H9 (cell line): ENCODE measurements around the gene USP34. TPM values are rescaled to one million over a fixed set of nuclear protein-coding genes. Genes with fewer than 3 reads are reported as not detected.

ENCODE experiments used
- DNase-seq: peaks from one replicate; pipeline ENCODE4 v3.0.0-alpha.2; 2017
- H2AFZ ChIP-seq: one replicate; pipeline ENCODE4 v1.6.1; 2013; ENCODE audit warnings: mild to moderate bottlenecking, low read length, control low read depth, moderate library complexity
- H2AK5ac ChIP-seq: 2 replicates; pipeline ENCODE4 v1.6.1; 2013; ENCODE audit warnings: low read length, control low read depth, mixed read lengths; ENCODE audit not compliant: insufficient read length
- H2BK120ac ChIP-seq: one replicate; pipeline ENCODE4 v1.6.1; 2013; ENCODE audit warnings: low read depth, mild to moderate bottlenecking, low read length, control low read depth, inconsistent platforms; ENCODE audit not compliant: poor library complexity, severe bottlenecking
- H2BK12ac ChIP-seq: 2 replicates; pipeline ENCODE4 v1.6.1; 2013; ENCODE audit warnings: low read length, control low read depth, mixed read lengths, low read depth; ENCODE audit not compliant: insufficient read length
- H2BK15ac ChIP-seq: 2 replicates; pipeline ENCODE4 v1.6.1; 2013; ENCODE audit warnings: low read depth, low read length, control low read depth
- H2BK20ac ChIP-seq: one replicate; pipeline ENCODE4 v1.6.1; 2013; ENCODE audit warnings: low read depth, mild to moderate bottlenecking, low read length, control low read depth, inconsistent platforms; ENCODE audit not compliant: poor library complexity, severe bottlenecking
- H2BK5ac ChIP-seq: 2 replicates; pipeline ENCODE4 v1.6.1; 2013; ENCODE audit warnings: low read length, control low read depth, mixed read lengths; ENCODE audit not compliant: insufficient read length
- H3K14ac ChIP-seq: 2 replicates; pipeline ENCODE4 v1.6.1; 2013; ENCODE audit warnings: low read length, control low read depth; ENCODE audit not compliant: insufficient read depth
- H3K18ac ChIP-seq: 2 replicates; pipeline ENCODE4 v1.6.1; 2013; ENCODE audit warnings: low read depth, mild to moderate bottlenecking, mixed read lengths, low read length, control low read depth; ENCODE audit not compliant: insufficient read length
- H3K23ac ChIP-seq: 2 replicates; pipeline ENCODE4 v1.6.1; 2013; ENCODE audit warnings: low read length, control low read depth, mixed read lengths, low read depth; ENCODE audit not compliant: insufficient read length
- H3K23me2 ChIP-seq: 2 replicates; pipeline ENCODE4 v1.6.1; 2013; ENCODE audit warnings: low read depth, mild to moderate bottlenecking, mixed read lengths, low read length, control low read depth; ENCODE audit not compliant: insufficient read length, poor library complexity, severe bottlenecking
- H3K27ac ChIP-seq: 2 replicates; pipeline ENCODE4 v1.5.1; 2013; ENCODE audit warnings: low read length, control low read depth, mixed read lengths, low read depth; ENCODE audit not compliant: insufficient read length
- H3K27me3 ChIP-seq: 2 replicates; pipeline ENCODE4 v1.6.1; 2013; ENCODE audit warnings: low read length, control low read depth, inconsistent platforms; ENCODE audit not compliant: insufficient read depth
- H3K4ac ChIP-seq: 2 replicates; pipeline ENCODE4 v1.6.1; 2013; ENCODE audit warnings: low read depth, mild to moderate bottlenecking, control low read depth, inconsistent platforms, low read length, moderate library complexity
- H3K4me1 ChIP-seq: 2 replicates; pipeline ENCODE4 v1.6.1; 2013; ENCODE audit warnings: low read length, control low read depth, inconsistent platforms; ENCODE audit not compliant: insufficient read depth
- H3K4me2 ChIP-seq: 2 replicates; pipeline ENCODE4 v1.6.1; 2013; ENCODE audit warnings: low read length, control low read depth, mixed read lengths; ENCODE audit not compliant: insufficient read length, insufficient read depth
- H3K56ac ChIP-seq: 2 replicates; pipeline ENCODE4 v1.6.1; 2013; ENCODE audit warnings: low read depth, mild to moderate bottlenecking, mixed read lengths, low read length, control low read depth; ENCODE audit not compliant: insufficient read length
- H3K79me1 ChIP-seq: 2 replicates; pipeline ENCODE4 v1.6.1; 2013; ENCODE audit warnings: low read depth, mild to moderate bottlenecking, moderate library complexity, low read length, control low read depth, inconsistent platforms; ENCODE audit not compliant: insufficient read depth, poor library complexity, severe bottlenecking
- H3K79me2 ChIP-seq: 2 replicates; pipeline ENCODE4 v1.6.1; 2013; ENCODE audit warnings: low read length, control low read depth, inconsistent platforms; ENCODE audit not compliant: insufficient read depth
- H3K9ac ChIP-seq: 2 replicates; pipeline ENCODE4 v1.6.1; 2013; ENCODE audit warnings: low read length, control low read depth, mixed read lengths; ENCODE audit not compliant: insufficient read length; ENCODE audit errors: extremely low read depth
- H3K9me3 ChIP-seq: one replicate; pipeline ENCODE4 v1.6.1; 2013; ENCODE audit warnings: low read depth, low read length, inconsistent platforms; ENCODE audit not compliant: control insufficient read depth
- H3T11ph ChIP-seq: one replicate; pipeline ENCODE4 v1.6.1; 2013; ENCODE audit warnings: mild to moderate bottlenecking, low read length, control low read depth, inconsistent platforms
- H4K20me1 ChIP-seq: one replicate; pipeline ENCODE4 v1.6.1; 2013; ENCODE audit not compliant: control insufficient read depth, insufficient read length, insufficient read depth
- H4K5ac ChIP-seq: 2 replicates; pipeline ENCODE4 v1.6.1; 2013; ENCODE audit warnings: low read depth, mild to moderate bottlenecking, mixed read lengths, low read length, control low read depth; ENCODE audit not compliant: insufficient read length
- H4K8ac ChIP-seq: replicated peaks from 2 replicates; pipeline ENCODE4 v1.6.1; 2013; ENCODE audit warnings: low read length, control low read depth, mixed read lengths, low read depth; ENCODE audit not compliant: insufficient read length
- H4K91ac ChIP-seq: 2 replicates; pipeline ENCODE4 v1.6.1; 2013; ENCODE audit warnings: low read depth, mild to moderate bottlenecking, moderate library complexity, mixed read lengths, low read length, control low read depth; ENCODE audit not compliant: insufficient read length
- H3K27ac Mint-ChIP-seq, 3 experiments: 2 replicates in 2 of 3; 3 replicates in 1 of 3; pipeline ENCODE4 v1.8.0; 2020 to 2021; ENCODE audit warnings: mixed read lengths in 3 of 3, mild to moderate bottlenecking in 1 of 3, moderate library complexity in 1 of 3
- H3K27me3 Mint-ChIP-seq: 2 replicates; pipeline ENCODE4 v1.8.0; 2021; ENCODE audit warnings: low read depth, mild to moderate bottlenecking, moderate library complexity, mixed read lengths
- H3K36me3 Mint-ChIP-seq, 3 experiments: 2 replicates in 2 of 3; 3 replicates in 1 of 3; pipeline ENCODE4 v1.8.0; 2020 to 2021; ENCODE audit warnings: low read depth in 3 of 3, mixed read lengths in 3 of 3; ENCODE audit not compliant: insufficient read depth in 1 of 3
- H3K4me1 Mint-ChIP-seq, 2 experiments: 2 replicates each; pipeline ENCODE4 v1.8.0; 2020; ENCODE audit warnings: mixed read lengths in 2 of 2
- H3K4me3 Mint-ChIP-seq, 2 experiments: 2 replicates in 1 of 2; 3 replicates in 1 of 2; pipeline ENCODE4 v1.8.0; 2020 to 2021; ENCODE audit warnings: mild to moderate bottlenecking in 2 of 2, mixed read lengths in 2 of 2, moderate library complexity in 1 of 2
- H3K9me3 Mint-ChIP-seq, 2 experiments: 2 replicates in 1 of 2; 3 replicates in 1 of 2; pipeline ENCODE4 v1.8.0; 2020; ENCODE audit warnings: mild to moderate bottlenecking in 2 of 2, mixed read lengths in 2 of 2, moderate library complexity in 1 of 2
- CTCF ChIP-seq: fragments of 200-600 bp; sonication (generic); conservative IDR thresholded peaks from 3 replicates; pipeline ENCODE4 v1.8.0; 2021; ENCODE audit warnings: antibody characterized with exemption, mild to moderate bottlenecking
- WGBS: extraction: QIAGEN DNeasy Blood & Tissue Kit; methylation state at CpG from one replicate; pipeline ENCODE4 v1.1.7; 2013; ENCODE audit warnings: missing lambda C conversion rate, low lambda C conversion rate, mixed read lengths; ENCODE audit not compliant: insufficient read length; ENCODE audit errors: extremely low coverage; 5-methylcytosine and 5-hydroxymethylcytosine counted together
- total RNA-seq: library from RNA; stranded (reverse); gene quantifications from 2 replicates; pipeline ENCODE4 v1.2.1, GENCODE V29; 2021

USP34 gene
- total RNA-seq, 1 experiment from 2014 or later: 93.9 TPM

- Histone ChIP-seq H2BK20ac (no peak overlapping the region), H3K23ac (no peak overlapping the region), H4K20me1 (no peaks in the 10 kb centered on the region)
These were observed 252.1 kb downstream of the USP34 start for GRCh38 chr2:61218817-61219170.

More at GRCh38 chr2:61218817-61219170, 252.1 kb downstream of the USP34 start:
- H3K4ac ChIP-seq: no peak overlapping the region
- H2BK15ac ChIP-seq: no peak overlapping the region
- H2BK12ac ChIP-seq: no peak overlapping the region
- no peaks in the 10 kb centered on the region for H3K27me3 ChIP-seq
- no peaks in the 10 kb centered on the region for H3K23me2 ChIP-seq
- no peaks in the 10 kb centered on the region for H3K9me3 Mint-ChIP-seq
- no peak overlapping the region for H3K9ac ChIP-seq
- H2AFZ ChIP-seq: no peak overlapping the region
- H3K79me1 ChIP-seq: no peaks in the 10 kb centered on the region
- H3K36me3 Mint-ChIP-seq: peaks cover 13 to 62% (median 44%) of the 10 kb centered on the region in 3 experiments; a peak in 6 of 7 replicates
- no peak overlapping the region for H4K8ac ChIP-seq
- H4K91ac ChIP-seq: no peak overlapping the region
- no peak overlapping the region for H3K18ac ChIP-seq
- H3K27ac Mint-ChIP-seq: no peak overlapping the region
- no peak overlapping the region for H2AK5ac ChIP-seq
- peaks cover 0 to 2% of the 10 kb centered on the region in 2 experiments; a peak in 1 of 4 replicates for H3K4me1 Mint-ChIP-seq
- no CpG with 5 or more reads among the region's 2 CpGs for WGBS
- no peak overlapping the region for H3K27ac ChIP-seq
- no peaks in the 10 kb centered on the region for H3K9me3 ChIP-seq
- no peaks in the 10 kb centered on the region for H3K27me3 Mint-ChIP-seq
- no peak overlapping the region for H2BK120ac ChIP-seq
- H3T11ph ChIP-seq: no peak overlapping the region
- H4K5ac ChIP-seq: no peak overlapping the region
- H3K14ac ChIP-seq: no peak overlapping the region
- no peak overlapping the region for H2BK5ac ChIP-seq
- no peak for DNase-seq
- no peak overlapping the region for H3K4me3 Mint-ChIP-seq
- no peak overlapping the region for H3K56ac ChIP-seq
- H3K79me2 ChIP-seq: no peaks in the 10 kb centered on the region
- no peak overlapping the region for H3K4me2 ChIP-seq
- H3K4me1 ChIP-seq: no peaks in the 10 kb centered on the region
- TF ChIP-seq CTCF: no peak
